NCI-H226 (cell line): Measurements from ENCODE around the gene CUX1.
"Not testable (repeated sequence)": the region's sequence is repeated elsewhere in the genome, so short reads cannot be mapped to it uniquely, and the experiment has no call there.

Experiments used
- DNase-seq: peaks from one replicate; pipeline ENCODE4 v3.0.0-alpha.2; 2015

Gene CUX1

DNA sequence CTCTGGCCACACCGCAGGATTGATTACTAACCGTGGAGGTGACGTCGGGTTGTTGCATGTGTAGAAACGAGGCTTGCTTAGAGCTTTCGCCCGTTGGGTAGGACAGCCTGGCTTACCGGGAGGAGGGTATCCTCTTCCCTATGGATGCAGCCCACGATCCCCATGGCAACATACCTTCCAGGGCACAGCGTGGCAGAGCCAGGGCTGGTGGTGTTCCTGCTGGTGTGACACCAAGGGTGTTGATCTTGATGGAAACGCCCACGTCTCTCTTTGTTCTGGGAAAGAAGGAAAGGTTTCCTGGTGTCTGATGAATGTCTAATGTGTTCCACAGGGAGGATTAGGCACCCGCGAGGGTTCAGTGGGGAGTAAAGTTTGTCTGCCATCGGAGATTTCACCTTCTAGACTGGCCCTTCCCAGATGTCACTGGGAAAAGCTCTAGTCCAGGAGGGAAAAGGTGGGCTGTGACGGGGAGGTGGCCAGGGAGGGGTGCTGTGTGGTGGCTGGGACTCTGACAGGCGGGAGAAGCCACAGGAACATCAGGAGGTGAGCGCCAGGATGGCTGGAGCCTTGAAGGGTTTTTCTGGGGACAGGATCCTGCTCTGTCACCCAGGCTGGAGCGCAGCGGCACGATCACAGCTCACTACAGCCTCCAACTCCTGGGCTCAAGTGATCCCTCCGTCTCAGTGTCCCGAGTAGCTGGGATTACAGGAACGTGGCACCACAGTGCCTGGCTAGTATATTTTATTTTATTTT is 102.1 kb downstream of the CUX1 start:
- no peak for DNase-seq

DNA sequence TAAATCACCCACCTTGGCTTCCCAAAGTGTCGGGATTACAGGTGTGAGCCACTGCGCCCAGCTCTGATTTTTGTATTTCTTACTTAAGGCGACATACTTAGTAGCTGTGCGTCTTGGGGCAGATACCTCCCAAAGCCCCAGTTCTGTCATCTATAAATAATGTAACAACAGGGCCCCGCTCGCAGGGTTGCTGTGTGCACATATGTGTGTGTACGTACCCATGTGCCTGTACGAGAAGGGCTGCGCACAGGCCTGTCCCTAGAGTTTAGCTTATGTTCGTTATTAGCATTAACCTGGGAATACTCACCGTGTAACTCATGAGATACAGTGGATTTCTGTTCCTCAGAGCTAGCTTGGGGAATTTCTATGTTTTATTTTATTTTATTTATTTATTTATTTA is 103.6 kb downstream of the CUX1 start:
- DNase-seq: no peak

DNA sequence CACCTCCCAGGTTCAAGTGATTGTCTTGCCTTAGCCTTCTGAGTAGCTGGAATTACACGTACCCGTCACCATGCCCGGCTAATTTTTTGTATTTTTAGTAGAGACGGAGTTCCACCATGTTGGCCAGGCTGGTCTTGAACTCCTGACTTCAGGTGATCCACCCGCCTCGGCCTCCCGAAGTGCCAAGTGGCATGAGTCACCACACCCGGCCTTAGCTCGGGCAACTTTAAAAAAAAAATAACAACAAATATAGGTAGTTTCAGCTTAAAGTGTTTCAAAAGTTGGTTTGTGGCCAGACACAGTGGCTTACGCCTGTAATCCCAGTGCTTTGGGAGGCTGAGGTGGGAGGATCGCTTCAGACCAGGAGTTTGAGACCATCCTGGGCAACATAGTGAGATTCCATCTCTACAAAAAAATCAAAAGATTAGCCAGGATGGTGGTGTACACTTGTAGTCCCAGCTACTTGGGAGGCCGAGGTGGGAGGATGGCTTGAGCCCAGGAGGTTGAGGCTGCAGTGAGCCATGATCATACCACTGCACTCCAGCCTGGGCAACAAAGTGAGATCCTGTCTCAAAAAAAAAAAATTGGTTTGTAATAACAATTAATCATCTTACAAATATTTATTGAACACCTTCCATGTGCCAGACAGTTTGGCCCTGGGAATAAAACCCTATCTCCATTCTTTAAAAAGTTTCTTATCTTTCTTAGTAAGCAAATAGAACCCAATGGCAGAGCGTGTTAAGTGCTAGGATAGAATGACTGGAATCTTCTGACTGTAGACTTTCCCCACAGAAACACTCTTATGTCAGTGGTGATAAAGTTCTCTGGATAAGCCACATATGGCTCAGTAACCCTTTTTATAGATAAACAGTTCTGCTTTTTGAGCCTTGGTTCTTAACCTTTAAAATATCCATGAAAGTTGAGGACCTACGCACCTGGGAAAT is 104.4 kb downstream of the CUX1 start:
- peak; percentile 55 for DNase-seq

DNA sequence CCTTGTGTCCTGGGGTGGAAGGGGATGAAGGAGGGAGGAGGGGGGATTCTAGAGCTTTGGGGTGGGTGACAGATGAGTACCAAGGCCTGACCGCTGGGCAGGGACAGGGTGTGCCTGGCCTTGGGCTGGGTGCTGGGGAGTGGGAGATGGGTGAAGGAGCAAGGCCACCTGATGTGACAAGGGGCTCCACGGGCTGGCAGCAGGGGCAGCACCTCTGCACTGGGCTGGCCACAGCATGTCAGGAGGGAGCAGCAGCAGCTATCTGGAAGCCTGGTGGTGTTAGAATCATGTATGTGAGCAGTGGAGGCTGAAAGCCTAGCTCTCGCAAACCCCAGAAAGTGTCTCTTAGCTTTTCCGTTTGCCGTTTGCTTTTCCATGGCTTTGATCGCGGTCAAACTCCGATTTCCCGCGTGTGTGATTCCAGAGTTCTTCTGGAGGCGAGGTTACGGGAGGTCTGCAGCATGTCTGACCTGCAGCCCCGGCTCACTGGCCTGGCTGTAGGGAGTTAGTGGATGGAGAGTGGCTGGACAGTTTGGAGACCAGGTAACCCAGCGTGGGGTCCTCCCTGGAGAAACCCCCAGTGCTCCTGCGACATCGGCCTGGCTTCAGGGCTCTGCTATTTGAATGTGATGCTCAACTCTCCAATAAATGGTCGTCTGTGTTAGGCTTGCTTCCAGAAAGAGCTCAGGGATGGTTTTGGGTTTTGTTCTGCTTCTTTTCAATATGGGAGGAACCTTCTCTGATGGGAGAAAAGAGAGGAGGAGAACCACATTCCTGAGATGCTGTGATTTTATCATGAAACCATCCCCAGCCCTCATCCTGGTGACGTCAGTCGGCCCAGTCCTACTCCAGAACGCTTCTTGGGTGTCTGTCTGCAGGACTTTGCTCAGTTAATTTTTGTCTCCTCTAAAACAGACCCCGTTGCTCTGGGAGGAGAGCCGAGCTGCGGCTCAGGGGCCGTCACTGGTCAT is 105.5 kb downstream of the CUX1 start:
- DNase-seq: peak; percentile 63

DNA sequence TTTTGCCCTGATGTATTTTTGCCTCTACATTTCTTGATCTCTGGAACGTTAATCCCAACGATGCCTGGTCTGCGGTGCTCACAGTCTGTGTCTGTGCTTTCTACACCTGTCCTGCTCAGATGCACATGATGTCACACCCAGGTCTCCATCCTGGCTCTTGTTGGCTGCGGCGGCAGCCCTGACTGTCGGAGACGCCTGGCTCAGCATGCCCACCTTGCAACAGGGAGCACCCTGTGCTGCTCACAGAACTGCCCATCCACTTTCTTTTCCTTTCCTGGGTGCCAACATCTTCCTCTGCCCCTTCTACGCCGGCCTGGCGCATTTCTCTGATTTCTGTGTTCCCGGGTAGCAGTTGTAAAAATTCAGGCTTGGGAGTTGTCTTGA is 106.2 kb downstream of the CUX1 start:
- DNase-seq: no peak

DNA sequence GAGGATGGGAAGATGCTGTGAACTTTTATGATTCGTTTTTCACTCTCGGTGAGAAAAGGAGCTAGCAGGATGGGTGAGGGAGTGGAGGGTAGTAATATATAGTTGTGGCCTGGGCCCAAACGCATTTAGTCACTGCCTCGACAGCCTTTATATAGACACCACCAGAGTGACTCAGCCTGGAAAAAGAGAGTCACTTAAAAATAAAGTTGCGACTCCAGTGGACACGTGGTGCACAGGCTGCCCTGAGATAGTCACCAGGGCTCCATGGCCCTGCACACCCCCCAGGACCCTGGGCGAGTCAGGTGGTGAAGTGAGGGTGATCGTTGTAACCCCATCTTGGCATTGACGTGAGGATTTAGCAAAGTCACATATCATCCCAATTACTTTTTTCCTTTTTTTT is 106.7 kb downstream of the CUX1 start:
- peak; percentile 2 for DNase-seq

DNA sequence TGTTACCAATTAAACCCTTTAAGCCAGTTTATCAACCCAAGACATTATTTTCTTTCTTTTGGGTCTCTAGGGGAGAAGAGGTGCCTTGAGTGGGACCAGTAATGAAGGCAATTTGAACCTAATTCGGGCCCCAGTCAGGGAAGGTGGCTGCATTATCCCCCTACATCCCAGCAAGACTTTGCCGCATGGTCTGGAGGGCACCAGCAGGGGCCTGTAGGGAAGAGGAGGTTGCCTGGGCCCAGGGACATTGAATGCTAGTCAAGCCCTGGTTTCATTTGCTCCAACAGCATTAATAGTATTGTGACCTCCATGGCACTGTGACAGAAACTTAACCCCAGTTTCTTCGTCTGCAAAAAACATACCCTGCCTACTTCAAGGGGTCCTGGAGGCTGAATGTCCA is 108.8 kb downstream of the CUX1 start:
- DNase-seq: no peak

DNA sequence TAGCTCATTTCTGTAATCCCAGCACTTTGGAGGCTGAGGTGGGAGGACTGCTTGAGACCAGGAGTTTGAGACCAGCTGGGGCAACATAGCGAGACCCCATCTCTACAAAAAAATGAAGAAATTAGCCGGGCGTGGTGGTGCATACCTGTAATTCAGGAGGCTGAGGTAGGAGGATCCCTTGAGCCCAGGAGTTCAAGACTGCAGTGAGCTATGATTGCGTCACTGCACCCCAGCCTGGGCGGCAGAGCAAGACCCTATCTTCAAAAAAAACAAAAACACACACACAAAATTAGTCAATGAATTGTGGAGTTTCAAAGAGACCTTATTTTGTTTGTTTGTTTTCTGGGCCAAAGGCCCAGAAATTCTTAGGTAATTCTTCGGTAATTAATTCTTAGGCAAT is 110.0 kb downstream of the CUX1 start:
- DNase-seq: no peak

DNA sequence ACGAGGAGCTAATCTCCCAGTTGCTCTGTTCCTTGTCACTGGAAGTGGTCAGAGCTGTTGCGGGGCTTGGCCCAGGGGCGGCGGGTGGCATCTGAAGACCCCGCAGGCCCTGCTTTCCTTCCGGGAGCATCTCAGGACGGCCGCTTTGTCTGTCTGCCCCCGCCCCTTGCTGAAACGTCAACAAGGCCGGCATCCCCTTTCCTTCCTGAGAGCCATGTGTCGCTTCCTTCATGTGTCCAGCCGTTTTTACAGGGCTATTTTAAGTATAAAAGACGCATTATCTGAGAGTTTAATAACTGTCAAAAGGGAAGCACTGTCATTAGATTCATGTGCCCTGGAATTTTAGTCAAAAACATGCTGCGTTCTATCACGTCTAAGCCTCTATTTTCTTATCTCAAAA is 110.4 kb downstream of the CUX1 start:
- no peak for DNase-seq

DNA sequence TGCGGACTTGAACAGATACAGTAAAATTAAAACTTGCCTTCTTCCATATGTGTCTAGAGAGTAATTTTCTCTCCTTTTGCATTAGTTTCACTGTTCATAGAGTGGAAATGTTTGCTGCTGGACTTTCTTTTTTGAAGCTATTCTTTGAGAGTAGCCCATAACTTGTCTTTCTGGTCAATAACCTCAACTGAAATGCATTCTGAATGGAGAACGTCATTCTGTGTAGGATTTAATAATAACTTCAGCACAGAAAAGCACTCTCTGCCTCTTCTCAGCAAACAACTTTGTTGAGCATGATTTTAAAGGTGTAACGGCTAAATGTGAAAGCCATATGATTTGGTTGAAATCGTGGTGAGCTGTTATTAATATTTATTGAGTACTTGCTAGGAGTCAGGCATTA is 111.8 kb downstream of the CUX1 start:
- DNase-seq: no peak

DNA sequence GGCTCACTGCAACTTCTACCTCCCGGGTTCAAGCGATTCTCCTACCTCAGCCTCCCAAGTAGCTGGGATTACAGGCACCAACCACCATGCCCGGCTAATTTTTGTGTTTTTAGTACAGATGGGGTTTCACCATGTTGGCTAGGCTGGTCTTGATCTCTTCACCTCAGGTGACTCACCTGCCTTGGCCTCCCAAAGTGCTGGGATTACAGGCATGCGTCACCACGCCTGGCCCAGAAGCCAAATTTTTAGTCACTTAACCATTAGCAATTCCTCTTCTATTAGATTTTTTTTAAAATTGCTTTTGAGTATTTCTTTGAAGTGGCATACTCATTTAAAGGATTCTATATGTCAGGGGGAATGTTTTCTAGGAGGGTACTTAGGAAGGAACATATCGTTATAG is 112.5 kb downstream of the CUX1 start:
- DNase-seq: not testable (repeated sequence)

DNA sequence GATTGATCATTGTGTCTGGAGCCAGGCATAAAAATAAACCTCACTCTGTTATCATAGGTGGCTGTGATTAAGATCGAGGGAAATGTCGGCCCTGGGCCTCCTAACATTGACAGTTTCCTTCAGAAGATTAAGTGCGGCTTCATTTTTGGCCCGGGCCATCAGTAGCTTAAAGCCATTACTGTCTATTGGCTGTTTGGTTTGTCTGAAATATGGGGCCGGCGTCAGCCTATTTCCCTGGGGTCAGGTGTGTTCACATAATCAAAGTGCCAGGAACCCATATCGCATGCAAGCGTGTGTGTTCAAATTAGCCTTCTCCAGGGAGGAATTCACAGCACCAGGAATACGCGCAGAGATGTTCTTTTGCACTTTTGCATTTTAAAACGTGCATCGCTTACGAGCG is 114.7 kb downstream of the CUX1 start:
- DNase-seq: no peak

DNA sequence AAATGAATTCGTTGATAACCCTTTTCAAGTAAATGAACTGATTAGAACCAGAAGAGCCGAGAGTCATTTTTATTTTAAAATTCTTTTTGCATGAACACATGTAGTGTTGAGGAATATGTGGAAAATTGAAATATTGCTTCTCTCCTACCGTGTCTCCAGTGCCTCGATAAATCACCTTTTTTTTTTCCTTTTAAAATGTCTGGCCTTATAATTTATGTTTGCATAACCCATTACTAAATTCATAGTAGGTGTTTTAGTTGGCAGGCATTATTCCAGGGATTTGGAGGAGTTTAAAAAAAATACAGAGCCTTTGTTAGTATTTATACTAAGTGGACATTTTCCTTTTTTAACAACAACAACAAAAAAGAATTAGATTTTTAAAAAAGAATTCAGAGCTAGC is 115.6 kb downstream of the CUX1 start:
- no peak for DNase-seq

DNA sequence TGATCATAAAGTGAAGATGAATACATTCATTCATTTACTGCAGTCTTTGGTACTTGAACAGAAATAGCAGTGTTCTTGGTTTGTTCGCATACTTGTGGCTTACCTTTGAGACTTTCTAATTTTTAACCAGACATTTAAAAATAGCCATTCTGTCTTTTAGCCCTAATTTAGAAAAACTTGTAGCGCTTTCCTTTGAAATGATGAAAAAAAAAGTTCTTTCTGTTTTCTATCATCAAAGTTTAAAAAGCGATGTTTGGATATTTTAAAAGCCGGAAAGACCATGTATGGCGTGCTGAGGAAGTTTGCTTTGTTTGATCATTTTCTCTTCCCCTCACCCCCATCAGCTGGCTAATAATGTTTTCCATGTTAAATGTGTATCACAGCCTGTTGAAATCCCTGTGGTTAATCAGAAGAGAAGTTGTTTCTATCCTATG is 116.3 kb downstream of the CUX1 start:
- DNase-seq: no peak

DNA sequence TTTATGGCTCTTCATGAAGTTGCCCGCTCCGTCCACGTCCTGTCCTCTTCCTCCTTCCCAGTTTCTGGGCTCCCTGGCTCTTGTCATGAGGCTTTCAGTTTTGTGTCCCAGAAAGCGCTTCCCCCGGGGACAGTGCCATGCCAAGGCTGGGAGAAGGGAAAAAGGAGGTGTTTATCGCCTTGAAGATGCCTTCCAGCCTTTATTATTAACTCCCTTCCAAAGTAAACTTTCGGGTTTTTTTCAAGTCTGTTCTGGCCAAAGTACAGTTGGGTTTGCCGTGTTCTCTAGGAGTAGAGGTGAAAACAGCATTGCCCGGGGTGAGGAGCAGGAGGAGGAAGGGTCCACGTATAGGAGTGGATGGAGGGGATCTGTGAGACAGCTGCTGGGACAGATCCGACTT is 117.2 kb downstream of the CUX1 start:
- no peak for DNase-seq

DNA sequence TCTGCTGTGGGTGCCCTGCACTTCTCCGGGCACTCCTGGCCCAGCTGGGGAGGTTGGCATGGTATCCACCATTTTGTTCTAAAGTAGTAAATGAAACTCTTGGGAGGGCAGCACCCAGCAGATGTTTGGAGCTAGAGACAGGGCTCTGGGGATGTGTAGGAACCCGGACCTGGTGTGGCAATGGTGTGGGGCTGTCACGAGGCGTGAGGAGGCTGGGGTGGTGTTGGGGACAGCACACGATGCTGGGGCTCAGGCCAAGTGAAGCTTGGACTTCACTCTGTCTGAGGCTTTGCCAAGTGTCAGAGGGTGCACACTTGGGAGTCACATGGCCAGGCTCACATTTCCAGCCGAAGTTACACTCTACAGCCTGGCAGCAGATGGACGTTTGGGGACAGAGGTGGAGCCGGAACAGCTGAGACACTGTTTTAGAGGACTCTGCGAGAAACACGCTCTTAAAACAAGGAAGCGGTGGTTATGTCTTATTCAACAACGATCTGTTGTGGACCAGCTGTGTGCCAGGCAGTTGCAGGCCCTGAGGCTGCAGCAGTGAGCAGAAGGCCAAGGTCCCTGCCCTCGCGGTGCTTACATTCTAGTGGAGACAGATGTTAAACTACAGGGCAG is 118.2 kb downstream of the CUX1 start:
- DNase-seq: no peak

DNA sequence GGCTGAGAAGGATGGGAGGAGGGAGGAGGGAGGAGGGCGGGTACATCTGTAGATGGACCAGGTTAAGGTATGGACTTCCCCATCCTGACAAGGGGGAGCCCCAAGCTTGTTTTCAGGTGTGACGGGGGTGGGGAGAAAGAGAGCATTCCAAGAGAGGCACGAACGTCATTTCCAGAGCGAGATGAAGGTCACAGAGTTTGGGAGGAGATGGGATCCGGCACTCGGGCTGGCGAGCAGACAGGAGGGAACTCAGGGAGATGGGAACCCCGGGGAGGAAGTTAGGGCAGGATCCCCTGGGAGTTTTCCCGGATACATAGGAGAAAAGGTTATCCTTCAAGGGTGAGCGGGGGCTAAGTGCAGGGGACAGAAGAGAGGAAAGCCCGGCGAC is 118.8 kb downstream of the CUX1 start:
- DNase-seq: no peak

DNA sequence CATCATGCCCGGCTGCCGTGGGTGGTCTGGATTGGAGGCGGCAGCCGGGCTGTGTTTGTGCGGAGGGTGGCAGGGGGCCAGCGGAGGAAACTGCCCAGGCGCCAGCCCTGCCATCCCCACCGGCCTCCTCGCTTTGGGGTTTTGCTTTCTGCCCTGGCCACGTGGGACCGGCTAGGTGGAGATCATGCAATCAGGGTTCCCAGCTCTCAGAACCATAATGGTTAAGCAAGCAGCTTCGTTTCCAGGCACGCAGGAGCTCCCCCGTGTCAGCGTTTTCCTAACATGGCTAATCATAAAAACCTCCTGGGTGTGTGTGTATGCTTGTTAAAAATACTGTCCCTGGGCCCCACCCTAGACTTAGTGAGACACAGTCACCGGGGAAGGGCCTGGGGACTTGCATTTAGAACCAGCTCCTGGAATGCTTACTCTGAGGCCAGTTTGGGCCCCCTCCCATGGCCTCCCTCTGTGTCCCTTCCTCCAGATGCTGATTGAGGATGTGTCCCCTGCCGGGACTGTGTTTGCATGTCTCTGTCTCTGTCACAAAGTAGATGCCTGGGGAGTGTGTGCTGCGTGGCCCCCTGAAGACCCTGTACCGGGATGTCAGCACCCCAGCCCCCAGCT is 119.3 kb downstream of the CUX1 start:
- DNase-seq: no peak

DNA sequence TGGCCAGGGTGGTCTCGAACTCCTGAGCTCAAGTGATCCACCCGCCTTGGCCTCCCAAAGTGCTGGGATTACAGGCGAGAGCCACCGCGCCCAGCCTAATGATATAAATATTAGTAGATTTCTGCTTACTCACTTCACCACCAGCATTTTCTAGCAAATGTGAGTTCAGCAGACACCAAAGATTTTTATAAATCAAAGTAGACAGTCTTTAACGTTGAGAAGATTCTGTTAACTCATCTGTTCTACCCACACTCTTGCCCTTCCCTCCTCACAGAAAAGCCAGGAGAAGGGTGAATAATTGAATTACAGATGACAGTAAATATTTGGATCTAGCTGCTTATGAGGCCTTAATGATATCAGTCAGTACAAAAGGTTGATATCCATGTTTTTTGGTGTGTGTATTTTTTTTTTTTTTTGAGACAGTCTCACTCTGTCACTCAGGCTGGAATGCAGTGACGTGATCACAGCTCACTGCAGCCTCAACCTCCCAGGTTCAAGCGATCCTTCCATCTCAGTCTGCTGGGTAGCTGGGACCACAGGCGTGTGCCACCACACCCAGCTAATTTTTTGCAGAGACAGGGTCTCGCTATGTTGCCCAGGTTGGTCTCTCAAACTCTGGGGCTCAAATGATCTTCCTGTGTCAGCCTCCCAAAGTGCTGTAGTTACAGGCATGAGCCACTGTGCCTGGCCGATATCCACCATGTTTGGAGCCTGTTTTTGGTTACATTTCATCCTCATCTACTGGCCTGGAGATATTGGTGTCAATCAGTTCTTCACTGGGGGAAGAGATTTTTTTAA is 120.5 kb downstream of the CUX1 start:
- no peak for DNase-seq

DNA sequence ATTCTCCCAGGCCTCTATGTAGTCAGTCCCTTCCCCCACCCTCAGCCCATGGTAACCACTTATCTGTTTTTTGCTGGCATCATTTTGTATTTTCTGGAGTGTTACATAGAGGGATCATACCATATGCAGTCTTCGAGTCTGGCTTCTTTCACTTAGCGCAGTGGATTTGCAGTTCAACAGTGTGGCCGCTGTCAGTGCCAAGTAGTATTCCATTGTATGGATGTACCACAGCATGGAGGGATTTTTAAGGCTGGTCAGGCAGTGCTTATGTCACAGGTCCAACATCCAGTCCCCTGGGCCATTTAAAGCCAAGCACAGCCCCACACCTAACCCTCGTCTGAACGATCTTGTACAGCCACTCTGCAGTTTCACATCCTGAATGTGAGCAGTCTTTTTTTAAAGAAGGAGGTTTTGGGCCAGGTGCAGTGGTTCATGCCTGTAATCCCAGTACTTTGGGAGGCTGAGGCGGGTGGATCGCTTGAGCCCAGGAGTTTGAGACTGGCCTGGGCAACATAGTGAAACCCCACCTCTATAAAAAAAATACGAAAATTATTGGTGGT is 121.8 kb downstream of the CUX1 start:
- no peak for DNase-seq

DNA sequence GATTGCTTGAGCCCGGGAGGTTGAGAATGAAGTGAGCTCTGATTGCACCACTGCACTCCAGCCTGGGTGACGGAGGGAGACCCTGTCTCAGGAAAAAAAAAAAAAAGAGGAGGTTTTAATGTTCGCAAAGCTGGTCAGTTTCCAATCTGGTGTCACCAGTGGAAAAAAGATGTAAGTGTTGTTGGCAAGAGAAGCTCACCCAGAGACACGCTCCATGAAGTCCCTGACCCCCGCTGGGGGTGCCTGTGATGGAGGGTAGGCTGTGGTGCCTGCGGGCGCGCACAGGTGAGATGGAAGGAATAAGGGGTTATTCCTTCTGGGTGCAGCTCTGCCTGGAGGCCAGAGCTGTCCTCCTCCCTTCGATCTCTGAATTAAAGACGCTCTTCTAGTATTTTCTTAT is 122.7 kb downstream of the CUX1 start:
- DNase-seq: no peak
